Mucosa of gallbladder (tissue), 1 donor: ENCODE results near the gene CPAMD8. TPM values are rescaled to one million over a fixed set of nuclear protein-coding genes. Genes with fewer than 3 reads are reported as not detected.

ENCODE experiments used
- total RNA-seq: library from RNA; stranded (reverse); gene quantifications from one replicate; pipeline ENCODE4 v1.2.1, GENCODE V29; 2021
- donor health status: DM: no; HTN: no; CAD: no.

CPAMD8 gene
- total RNA-seq, 1 donor from 2014 or later, result 2.9 TPM

Other genes starting within 250 kb of the CPAMD8 start
- 46.0 TPM for gene SIN3B, start 197.4 kb downstream of the CPAMD8 start, total RNA-seq
- 2.9 TPM for gene F2RL3, start 137.8 kb downstream of the CPAMD8 start, total RNA-seq
- gene HAUS8, start 48.6 kb upstream of the CPAMD8 start, total RNA-seq, result 10.8 TPM
- gene MYO9B, start 49.0 kb upstream of the CPAMD8 start, total RNA-seq, result 75.0 TPM
- gene USE1, start 188.5 kb upstream of the CPAMD8 start, total RNA-seq, result 28.0 TPM
- 47.8 TPM for gene OCEL1, start 199.4 kb upstream of the CPAMD8 start, total RNA-seq
- 46.3 TPM for gene NR2F6, start 219.1 kb upstream of the CPAMD8 start, total RNA-seq
- 4.3 TPM for gene USHBP1, start 237.9 kb upstream of the CPAMD8 start, total RNA-seq
- gene BABAM1, start 240.6 kb upstream of the CPAMD8 start, total RNA-seq, result 70.5 TPM